ENCODE measurements around the gene TBC1D22A. TPM values are rescaled to one million over a fixed set of nuclear protein-coding genes. Genes with fewer than 3 reads are reported as not detected.
"Not testable (repeated sequence)": the region's sequence is repeated elsewhere in the genome, so short reads cannot be mapped to it uniquely, and the experiment has no call there.

The TBC1D22A gene
- total RNA-seq, 6 experiments from 2014 or later, result 20.4 to 24.1 (median 22.2) TPM

DNA sequence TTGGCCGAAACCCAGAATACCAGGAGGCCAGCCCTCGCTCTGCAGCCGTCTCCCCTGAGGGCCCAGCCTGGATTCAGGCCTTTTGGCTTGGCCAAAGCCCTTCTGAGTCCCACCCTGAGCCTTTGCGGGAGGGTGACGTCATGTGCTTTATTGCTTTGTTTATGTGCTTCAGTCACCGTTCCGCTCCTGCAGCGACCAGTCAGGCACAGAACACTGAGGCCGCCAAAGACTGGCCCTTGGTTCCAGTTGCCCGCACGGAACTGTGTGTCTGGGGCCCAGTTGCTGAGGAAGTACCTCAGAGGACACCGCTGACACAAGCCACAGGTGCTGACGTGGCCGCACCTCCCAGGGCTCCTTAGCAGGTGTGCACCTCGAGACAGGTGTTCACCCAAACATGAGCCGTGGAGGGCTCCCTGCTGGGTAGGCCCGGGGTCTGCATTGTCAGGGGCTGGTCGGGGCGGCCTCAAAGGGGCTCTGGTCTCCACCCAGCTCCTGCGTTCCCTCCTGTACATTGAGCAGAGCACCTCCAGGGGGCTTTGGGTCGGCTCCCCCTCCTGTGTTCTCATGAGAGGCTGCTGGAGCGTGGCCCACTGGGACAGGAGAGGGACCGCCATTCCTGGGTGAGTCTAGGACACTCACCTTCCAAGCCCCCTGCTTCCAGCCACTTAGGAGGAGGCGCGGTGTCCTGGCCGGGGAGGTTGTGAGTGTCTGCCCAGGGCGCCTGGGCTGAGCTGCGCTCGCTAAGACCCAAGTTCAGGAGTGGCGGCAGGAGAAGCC is 376.8 kb downstream of the TBC1D22A start:
- Mint-ChIP-seq H3K27ac (no peak overlapping the region), H3K4me3 (no peak overlapping the region), H3K36me3 (ENCODE audit: low read depth) (no peaks in the 10 kb centered on the region), H3K4me1 (ENCODE audit: low read depth) (no peaks in the 10 kb centered on the region), H3K27me3 (ENCODE audit: insufficient read depth) (no peaks in the 10 kb centered on the region; the same call in 1 of the 2 replicates), H3K9me3 (no peaks in the 10 kb centered on the region; the same call in 1 of the 2 replicates)
- TF ChIP-seq, protein P1, sequence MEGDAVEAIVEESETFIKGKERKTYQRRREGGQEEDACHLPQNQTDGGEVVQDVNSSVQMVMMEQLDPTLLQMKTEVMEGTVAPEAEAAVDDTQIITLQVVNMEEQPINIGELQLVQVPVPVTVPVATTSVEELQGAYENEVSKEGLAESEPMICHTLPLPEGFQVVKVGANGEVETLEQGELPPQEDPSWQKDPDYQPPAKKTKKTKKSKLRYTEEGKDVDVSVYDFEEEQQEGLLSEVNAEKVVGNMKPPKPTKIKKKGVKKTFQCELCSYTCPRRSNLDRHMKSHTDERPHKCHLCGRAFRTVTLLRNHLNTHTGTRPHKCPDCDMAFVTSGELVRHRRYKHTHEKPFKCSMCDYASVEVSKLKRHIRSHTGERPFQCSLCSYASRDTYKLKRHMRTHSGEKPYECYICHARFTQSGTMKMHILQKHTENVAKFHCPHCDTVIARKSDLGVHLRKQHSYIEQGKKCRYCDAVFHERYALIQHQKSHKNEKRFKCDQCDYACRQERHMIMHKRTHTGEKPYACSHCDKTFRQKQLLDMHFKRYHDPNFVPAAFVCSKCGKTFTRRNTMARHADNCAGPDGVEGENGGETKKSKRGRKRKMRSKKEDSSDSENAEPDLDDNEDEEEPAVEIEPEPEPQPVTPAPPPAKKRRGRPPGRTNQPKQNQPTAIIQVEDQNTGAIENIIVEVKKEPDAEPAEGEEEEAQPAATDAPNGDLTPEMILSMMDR (IDR thresholded peaks at IDR 0.05), result no peak
- no peak for DNase-seq

- Mint-ChIP-seq H3K9me3 (no peaks in the 10 kb centered on the region; the same call in 1 of the 2 replicates), H3K27me3 (ENCODE audit: insufficient read depth) (no peaks in the 10 kb centered on the region; the same call in 1 of the 2 replicates), H3K27ac (no peak overlapping the region), H3K36me3 (ENCODE audit: low read depth) (no peaks in the 10 kb centered on the region), H3K4me1 (ENCODE audit: low read depth) (no peaks in the 10 kb centered on the region), H3K4me3 (no peak overlapping the region)
- TF ChIP-seq, protein P1 (IDR thresholded peaks at IDR 0.05), result no peak
- no peak for DNase-seq
Measured at GRCh38 chr22:47139790-47140119, 377.3 kb downstream of the TBC1D22A start.

- not testable (repeated sequence) for H3K4me3 Mint-ChIP-seq
Measured at GRCh38 chr22:47140975-47141374, 378.5 kb downstream of the TBC1D22A start.

DNA sequence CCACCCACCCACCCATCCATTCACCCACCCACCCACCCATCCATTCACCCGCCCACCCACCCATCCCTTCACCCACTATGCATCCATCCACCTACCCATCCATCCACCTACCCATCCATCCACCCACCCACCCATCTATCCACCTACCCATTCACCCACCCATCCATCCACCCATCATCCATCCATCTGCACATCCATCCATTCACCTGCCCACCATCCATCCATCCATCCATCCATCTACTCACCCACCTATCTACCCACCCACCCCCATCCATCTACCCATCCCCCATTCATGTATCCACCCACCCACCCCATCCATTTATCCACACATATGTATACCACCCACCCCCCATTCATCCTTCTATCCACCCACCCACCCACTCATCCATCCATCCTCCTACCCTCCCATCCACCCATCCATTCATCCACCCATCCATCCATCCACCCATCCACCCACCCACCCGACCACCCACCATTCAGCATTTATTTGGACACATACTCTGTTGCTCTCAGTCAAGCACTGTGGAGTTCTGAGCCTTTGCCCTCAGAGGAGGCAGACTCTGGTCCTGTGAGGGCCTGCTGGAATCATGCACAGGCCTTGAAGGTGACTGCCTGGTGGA is 380.1 kb downstream of the TBC1D22A start:
- DNase-seq, result no peak
- no peak overlapping the region for H3K4me3 Mint-ChIP-seq
- TF ChIP-seq, protein P1 (IDR thresholded peaks at IDR 0.05), result no peak
- no peaks in the 10 kb centered on the region for H3K9me3 Mint-ChIP-seq
- H3K4me1 Mint-ChIP-seq (ENCODE audit: low read depth), result no peaks in the 10 kb centered on the region
- no peaks in the 10 kb centered on the region for H3K36me3 Mint-ChIP-seq (ENCODE audit: low read depth)
- no peaks in the 10 kb centered on the region; the same call in none of the 2 replicates for H3K27me3 Mint-ChIP-seq (ENCODE audit: insufficient read depth)
- H3K27ac Mint-ChIP-seq, result no peak overlapping the region

More at GRCh38 chr22:47140975-47141374, 378.5 kb downstream of the TBC1D22A start:
- H3K36me3 Mint-ChIP-seq (ENCODE audit: low read depth); H3K27me3 Mint-ChIP-seq (ENCODE audit: insufficient read depth); H3K9me3 Mint-ChIP-seq; H3K4me1 Mint-ChIP-seq (ENCODE audit: low read depth); H3K27ac Mint-ChIP-seq; DNase-seq: not testable (repeated sequence)

- no peak overlapping the region for H3K27ac Mint-ChIP-seq
- TF ChIP-seq, protein P1 (IDR thresholded peaks at IDR 0.05), result no peak
- H3K36me3 Mint-ChIP-seq (ENCODE audit: low read depth), result no peaks in the 10 kb centered on the region
- no peak overlapping the region for H3K4me3 Mint-ChIP-seq
- H3K27me3 Mint-ChIP-seq (ENCODE audit: insufficient read depth), result no peaks in the 10 kb centered on the region; the same call in none of the 2 replicates
- H3K9me3 Mint-ChIP-seq, result no peaks in the 10 kb centered on the region
- no peak for DNase-seq
- H3K4me1 Mint-ChIP-seq (ENCODE audit: low read depth), result no peaks in the 10 kb centered on the region
Measured at GRCh38 chr22:47143249-47143938, 380.9 kb downstream of the TBC1D22A start.

Data from HFFc6 (cell line).